Prostate gland (tissue), 2 donors: ENCODE results near the gene MALRD1.

Source experiments
- POLR2A ChIP-seq: fragments of 450-650 bp; IDR thresholded peaks from one replicate; pipeline ENCODE4 v1.6.1; 2016; ENCODE audit warnings: antibody characterized with exemption, mild to moderate bottlenecking
- POLR2AphosphoS5 ChIP-seq: sonication (generic); formaldehyde crosslinking; IDR thresholded peaks from one replicate; pipeline ENCODE4 v1.6.1; 2017; ENCODE audit warnings: antibody characterized with exemption
- TF ChIP-seq, protein P1 (sequence below), 4 experiments: fragments of 200-600 bp in 2 of 4; fragments of 450-650 bp in 2 of 4; sonication (generic) in 2 of 4; IDR thresholded peaks; 1 replicate in 3 of 4; 2 replicates in 1 of 4; pipeline ENCODE4 v1.5.1; 2016 to 2019; ENCODE audit warnings: antibody characterized with exemption in 4 of 4, mild to moderate bottlenecking in 2 of 4, moderate library complexity in 2 of 4

DNA sequence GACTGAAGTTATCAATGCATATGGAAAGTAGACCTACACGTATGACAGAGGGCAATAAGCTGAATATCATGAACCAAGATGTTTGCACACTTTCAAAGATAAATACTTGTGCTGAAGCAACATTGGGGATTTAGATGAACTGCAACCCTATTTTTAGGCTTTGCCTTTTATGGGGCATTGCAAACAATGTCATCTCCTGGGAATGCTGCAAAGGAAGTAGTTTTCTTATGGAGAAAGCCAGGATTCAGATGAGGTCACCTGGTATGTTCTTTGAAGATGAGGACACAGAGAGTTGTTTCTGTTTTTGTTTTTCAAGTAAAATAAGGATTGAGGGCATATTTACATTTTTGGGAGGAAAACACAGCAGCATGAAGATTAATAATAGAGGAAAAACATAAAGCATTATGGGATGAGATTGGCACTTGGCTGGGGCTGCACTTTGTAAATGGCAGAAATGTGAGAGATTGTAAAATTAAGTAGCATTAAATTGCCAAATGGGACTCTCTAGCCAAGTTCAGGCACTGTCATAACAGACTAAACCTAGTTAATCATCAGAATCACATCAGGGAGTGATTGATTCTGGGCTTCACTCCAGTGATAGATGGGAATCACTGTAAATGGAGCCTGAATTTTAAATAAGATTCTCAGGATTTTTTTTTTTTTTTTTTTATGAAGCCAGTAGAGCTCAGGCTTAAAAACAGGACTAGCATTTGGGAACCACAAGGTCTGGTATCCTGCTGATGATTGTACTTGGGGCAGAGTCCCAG, 63.1 kb downstream of the MALRD1 start:
- TF ChIP-seq, protein P1, sequence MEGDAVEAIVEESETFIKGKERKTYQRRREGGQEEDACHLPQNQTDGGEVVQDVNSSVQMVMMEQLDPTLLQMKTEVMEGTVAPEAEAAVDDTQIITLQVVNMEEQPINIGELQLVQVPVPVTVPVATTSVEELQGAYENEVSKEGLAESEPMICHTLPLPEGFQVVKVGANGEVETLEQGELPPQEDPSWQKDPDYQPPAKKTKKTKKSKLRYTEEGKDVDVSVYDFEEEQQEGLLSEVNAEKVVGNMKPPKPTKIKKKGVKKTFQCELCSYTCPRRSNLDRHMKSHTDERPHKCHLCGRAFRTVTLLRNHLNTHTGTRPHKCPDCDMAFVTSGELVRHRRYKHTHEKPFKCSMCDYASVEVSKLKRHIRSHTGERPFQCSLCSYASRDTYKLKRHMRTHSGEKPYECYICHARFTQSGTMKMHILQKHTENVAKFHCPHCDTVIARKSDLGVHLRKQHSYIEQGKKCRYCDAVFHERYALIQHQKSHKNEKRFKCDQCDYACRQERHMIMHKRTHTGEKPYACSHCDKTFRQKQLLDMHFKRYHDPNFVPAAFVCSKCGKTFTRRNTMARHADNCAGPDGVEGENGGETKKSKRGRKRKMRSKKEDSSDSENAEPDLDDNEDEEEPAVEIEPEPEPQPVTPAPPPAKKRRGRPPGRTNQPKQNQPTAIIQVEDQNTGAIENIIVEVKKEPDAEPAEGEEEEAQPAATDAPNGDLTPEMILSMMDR (IDR thresholded peaks at IDR 0.05) = no peak
- TF ChIP-seq POLR2AphosphoS5 (no peak), POLR2A (no peak)
